ENCODE data around the gene ADAM22. TPM values are rescaled to one million over a fixed set of nuclear protein-coding genes. Genes with fewer than 3 reads are reported as not detected.
"Not testable (repeated sequence)": the region's sequence is repeated elsewhere in the genome, so short reads cannot be mapped to it uniquely, and the experiment has no call there.

Gene ADAM22
- polyA plus RNA-seq, 1 of the 3 experiments (the other 2 are of a cell fraction): 3.0 TPM

GRCh38 chr7:88156356-88156755 is 222.3 kb downstream of the ADAM22 start:
- H3K4me1 ChIP-seq (ENCODE audit: control insufficient read depth in 1 of 2, insufficient read depth in 2 of 2, low read depth in 1 of 2, low read length in 1 of 2): peaks cover 0 to 1% of the 10 kb centered on the region in 2 experiments; a peak in 1 of 4 replicates
- ChIA-PET POLR2A (no interaction called here), CTCF (interaction anchor here (1.3 kb wide), 1 partner anchor 13 kb away, joined by 4 read pairs; no protein-coding TSS in a partner anchor)
- no peak overlapping the region for H3K4me3 ChIP-seq (ENCODE audit: low read depth in 2 of 2, low read length in 1 of 2)
- no peak for TF ChIP-seq RXRA (IDR thresholded peaks at IDR 0.05; ENCODE audit: borderline replicate concordance, low read depth)
- TF ChIP-seq, protein P1, sequence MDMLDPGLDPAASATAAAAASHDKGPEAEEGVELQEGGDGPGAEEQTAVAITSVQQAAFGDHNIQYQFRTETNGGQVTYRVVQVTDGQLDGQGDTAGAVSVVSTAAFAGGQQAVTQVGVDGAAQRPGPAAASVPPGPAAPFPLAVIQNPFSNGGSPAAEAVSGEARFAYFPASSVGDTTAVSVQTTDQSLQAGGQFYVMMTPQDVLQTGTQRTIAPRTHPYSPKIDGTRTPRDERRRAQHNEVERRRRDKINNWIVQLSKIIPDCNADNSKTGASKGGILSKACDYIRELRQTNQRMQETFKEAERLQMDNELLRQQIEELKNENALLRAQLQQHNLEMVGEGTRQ (IDR thresholded peaks at IDR 0.05; ENCODE audit: borderline replicate concordance, low read depth, low read length): no peak
- no peak overlapping the region for H3K9ac ChIP-seq
- no peaks in the 10 kb centered on the region for H3F3A ChIP-seq (replicated peaks; ENCODE audit: insufficient read depth)
- DNase-seq: no peak
- H3K27ac ChIP-seq (ENCODE audit: low read depth in 2 of 2, low read length in 1 of 2): no peak overlapping the region
- H3K36me3 ChIP-seq (replicated peaks in 1 of 2; ENCODE audit: control insufficient read depth in 1 of 2, insufficient read depth in 2 of 2, low read length in 1 of 2): peaks cover 0 to 12% of the 10 kb centered on the region in 2 experiments
- H3K27me3 ChIP-seq (ENCODE audit: insufficient read depth): no peaks in the 10 kb centered on the region
- no peaks in the 10 kb centered on the region for H3K9me2 ChIP-seq
- no peaks in the 10 kb centered on the region for H4K20me1 ChIP-seq (ENCODE audit: insufficient read depth)
- H3K4me2 ChIP-seq: no peak overlapping the region
- H3K9me3 ChIP-seq: no peaks in the 10 kb centered on the region
- H2AFZ ChIP-seq (ENCODE audit: low read depth): no peak overlapping the region
- 60% methylated on average over 1 of the region's 1 CpG for WGBS (ENCODE audit: low lambda C conversion rate)
- no peaks in the 10 kb centered on the region for H3K79me2 ChIP-seq (ENCODE audit: insufficient read depth)

- POLR2A ChIA-PET; H3K9me3 ChIP-seq; H4K20me1 ChIP-seq (ENCODE audit: insufficient read depth); H2AFZ ChIP-seq (ENCODE audit: low read depth); H3K9me2 ChIP-seq; H3K4me2 ChIP-seq; H3K36me3 ChIP-seq (replicated peaks in 1 of 2; ENCODE audit: control insufficient read depth in 1 of 2, insufficient read depth in 2 of 2, low read length in 1 of 2); H3K27ac ChIP-seq (ENCODE audit: low read depth in 2 of 2, low read length in 1 of 2); H3F3A ChIP-seq (replicated peaks; ENCODE audit: insufficient read depth); H3K4me3 ChIP-seq (ENCODE audit: low read depth in 2 of 2, low read length in 1 of 2); H3K4me1 ChIP-seq (ENCODE audit: control insufficient read depth in 1 of 2, insufficient read depth in 2 of 2, low read depth in 1 of 2, low read length in 1 of 2); DNase-seq; H3K79me2 ChIP-seq (ENCODE audit: insufficient read depth); H3K9ac ChIP-seq; H3K27me3 ChIP-seq (ENCODE audit: insufficient read depth): not testable (repeated sequence)
- WGBS (ENCODE audit: low lambda C conversion rate): 53% methylated on average over 2 of the region's 2 CpGs
- CTCF ChIA-PET: interaction anchor here (1.3 to 3.2 kb wide), 3 partner anchors 9 to 15 kb away, joined by 3 to 24 read pairs (median 4); no protein-coding TSS in a partner anchor
Observed at GRCh38 chr7:88159741-88160140, 225.7 kb downstream of the ADAM22 start.

DNA sequence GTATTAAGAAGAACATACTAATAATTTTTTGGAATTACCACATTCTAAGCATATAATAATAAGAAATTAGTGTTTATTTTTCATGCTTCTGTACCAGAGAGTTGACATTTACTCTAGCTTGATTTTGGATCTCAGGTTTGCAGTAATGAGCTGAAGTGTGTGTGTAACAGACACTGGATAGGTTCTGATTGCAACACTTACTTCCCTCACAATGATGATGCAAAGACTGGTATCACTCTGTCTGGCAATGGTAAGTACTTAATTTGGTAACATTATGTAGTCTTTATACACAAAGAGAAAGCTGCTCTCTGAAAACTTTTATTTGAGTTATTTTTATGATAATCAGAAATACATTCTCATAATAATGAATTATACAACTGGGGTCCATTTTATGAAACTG is 231.6 kb downstream of the ADAM22 start:
- Histone ChIP-seq H3K4me2 (no peak overlapping the region), H3K79me2 (ENCODE audit: insufficient read depth) (no peaks in the 10 kb centered on the region), H3K9ac (no peak overlapping the region), H2AFZ (ENCODE audit: low read depth) (no peak overlapping the region), H3K36me3 (replicated peaks in 1 of 2; ENCODE audit: control insufficient read depth in 1 of 2, insufficient read depth in 2 of 2, low read length in 1 of 2) (peaks cover 0 to 10% of the 10 kb centered on the region in 2 experiments), H3K27ac (ENCODE audit: low read depth in 2 of 2, low read length in 1 of 2) (no peak overlapping the region), H3K4me1 (ENCODE audit: control insufficient read depth in 1 of 2, insufficient read depth in 2 of 2, low read depth in 1 of 2, low read length in 1 of 2) (peaks cover 0 to 8% of the 10 kb centered on the region in 2 experiments; a peak in 2 of 4 replicates), H3F3A (replicated peaks; ENCODE audit: insufficient read depth) (no peaks in the 10 kb centered on the region), H3K9me3 (no peaks in the 10 kb centered on the region), H3K27me3 (ENCODE audit: insufficient read depth) (no peaks in the 10 kb centered on the region), H4K20me1 (ENCODE audit: insufficient read depth) (no peaks in the 10 kb centered on the region), H3K9me2 (no peaks in the 10 kb centered on the region), H3K4me3 (ENCODE audit: low read depth in 2 of 2, low read length in 1 of 2) (no peak overlapping the region)
- no peak for TF ChIP-seq EZH2phosphoT487 (IDR thresholded peaks at IDR 0.05; ENCODE audit: borderline replicate concordance, low read depth)
- no peak for TF ChIP-seq CHD2 (IDR thresholded peaks at IDR 0.05; ENCODE audit: low read length, partially characterized antibody)
- no peak for TF ChIP-seq PBX3 (IDR thresholded peaks at IDR 0.05)
- CTCF ChIA-PET: interaction anchor here (0.8 kb wide), 1 partner anchor 17 kb away, joined by 3 read pairs; no protein-coding TSS in a partner anchor
- POLR2A ChIA-PET: no interaction called here
- DNase-seq: no peak

Measured in SK-N-SH (cell line).